Occipital lobe (tissue), 2 donors: ENCODE data around the gene KRT26. TPM values are rescaled to one million over a fixed set of nuclear protein-coding genes. Genes with fewer than 3 reads are reported as not detected.
"Not testable (repeated sequence)": the region's sequence is repeated elsewhere in the genome, so short reads cannot be mapped to it uniquely, and the experiment has no call there.

ENCODE experiments used
- DNase-seq: peaks from one replicate; lab custom pipeline; 2025; lab: John Stamatoyannopoulos, UW
- total RNA-seq: library from RNA; depleted of rRNA; stranded (reverse); fragments of >200 nt; gene quantifications from one replicate; pipeline ENCODE4 v1.2.3, GENCODE V29; 2014

The KRT26 gene
- not detected for total RNA-seq

- DNase-seq: no peak
Observed at GRCh38 chr17:40772101-40772500, at the start of gene KRT26. KRT26 (minus strand) TSS chr17:40772201; CDS start chr17:40772113, 88 bp downstream.

- DNase-seq: no peak
Observed at GRCh38 chr17:40821536-40821935, 49.5 kb upstream of the KRT26 start.

DNA sequence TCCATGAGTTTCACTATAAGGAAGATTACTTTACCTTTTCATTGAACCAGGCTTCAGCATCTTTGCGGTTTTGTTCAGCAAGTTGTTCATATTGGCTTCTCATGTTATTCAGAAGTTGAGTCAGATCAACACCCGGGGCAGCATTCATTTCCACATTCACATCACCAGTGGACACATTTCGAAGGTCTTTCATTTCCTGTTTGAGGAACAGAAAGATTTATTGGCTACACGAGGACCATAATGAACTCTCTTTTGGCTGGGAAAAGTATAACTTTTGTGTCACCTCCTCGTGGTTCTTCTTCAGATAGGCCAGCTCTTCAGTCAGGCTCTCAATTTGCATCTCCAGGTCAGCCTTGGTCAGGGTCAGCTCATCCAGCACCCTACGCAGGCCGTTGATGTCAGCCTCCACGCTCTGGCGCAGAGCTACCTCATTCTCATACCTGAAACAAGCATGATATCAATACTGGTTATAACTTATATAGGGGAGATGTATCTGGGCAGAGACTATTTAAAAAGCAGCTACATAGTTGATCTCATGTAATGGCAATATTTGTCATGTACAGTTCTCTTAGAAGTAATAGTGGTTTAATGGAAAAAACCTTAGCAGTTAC lies 48.3 kb upstream of the KRT26 start:
- DNase-seq: no peak

DNA sequence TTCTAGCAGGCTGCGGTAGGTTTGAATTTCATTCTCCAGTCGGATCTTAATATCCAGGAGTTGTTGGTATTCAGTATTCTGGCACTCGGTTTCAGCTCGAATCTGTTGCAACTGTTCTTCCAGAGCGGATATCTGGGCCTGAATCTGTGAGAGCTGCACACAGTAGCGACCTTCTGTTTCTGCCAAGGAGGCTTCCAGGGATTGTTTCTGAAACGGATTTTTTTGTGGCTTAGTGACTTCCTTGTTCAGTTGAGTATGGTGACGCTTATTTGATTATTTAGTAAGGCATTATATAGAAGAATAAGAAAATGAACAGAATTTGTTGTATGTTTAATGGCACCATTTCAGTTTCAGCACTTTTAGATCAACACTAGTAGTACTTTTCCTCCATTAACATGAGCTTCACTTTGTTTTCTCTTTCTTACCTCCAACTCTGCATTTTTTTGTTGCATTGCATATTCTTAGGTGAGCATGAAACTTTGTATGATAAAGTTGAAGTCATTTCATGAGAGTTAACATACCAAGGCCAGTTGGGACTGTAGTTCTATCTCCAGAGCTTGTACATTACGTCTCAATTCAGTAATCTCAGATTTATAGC lies 47.6 kb upstream of the KRT26 start:
- DNase-seq: no peak

GRCh38 chr17:40818733-40819527 lies 46.9 kb upstream of the KRT26 start:
- peak; percentile 63 for DNase-seq

DNA sequence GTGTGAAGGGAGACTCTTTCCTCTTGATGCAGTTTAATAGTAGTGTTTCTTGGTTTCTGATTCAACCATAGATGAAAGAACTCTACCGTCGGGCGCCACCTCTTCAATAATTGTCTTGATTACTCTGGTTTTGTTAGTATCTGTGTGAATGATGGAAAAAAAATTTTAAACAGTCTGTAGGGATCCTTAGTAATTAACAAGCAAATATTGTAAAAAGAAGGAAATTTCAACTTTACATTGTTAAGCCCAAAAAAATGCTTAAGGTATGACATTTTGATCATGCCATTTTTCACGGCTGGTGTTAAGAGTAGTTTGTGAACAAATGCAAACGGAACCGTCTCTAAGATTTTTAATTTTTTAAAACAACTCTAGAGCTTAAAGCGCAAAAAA lies 46.3 kb upstream of the KRT26 start:
- no peak for DNase-seq

- DNase-seq: no peak
Observed at GRCh38 chr17:40817103-40817682, 45.2 kb upstream of the KRT26 start.

DNA sequence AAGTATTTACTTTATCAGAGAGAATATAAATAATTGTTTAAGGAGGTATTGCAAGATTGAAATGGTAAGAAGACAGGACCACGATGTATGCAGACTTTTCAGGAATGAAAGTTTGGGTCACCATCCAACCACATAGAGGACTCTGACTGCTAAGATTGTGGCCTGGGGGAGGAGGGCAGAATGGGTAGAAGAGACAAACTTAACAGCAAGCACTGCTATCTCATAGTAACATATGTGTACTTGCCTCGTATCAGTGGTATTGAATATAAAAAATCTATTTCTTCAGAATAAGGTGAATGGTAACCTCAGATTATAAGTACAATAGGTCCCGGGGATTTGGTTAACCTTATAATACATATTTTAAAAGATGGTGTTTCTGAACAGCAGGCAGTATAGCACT lies 44.6 kb upstream of the KRT26 start:
- no peak for DNase-seq

DNA sequence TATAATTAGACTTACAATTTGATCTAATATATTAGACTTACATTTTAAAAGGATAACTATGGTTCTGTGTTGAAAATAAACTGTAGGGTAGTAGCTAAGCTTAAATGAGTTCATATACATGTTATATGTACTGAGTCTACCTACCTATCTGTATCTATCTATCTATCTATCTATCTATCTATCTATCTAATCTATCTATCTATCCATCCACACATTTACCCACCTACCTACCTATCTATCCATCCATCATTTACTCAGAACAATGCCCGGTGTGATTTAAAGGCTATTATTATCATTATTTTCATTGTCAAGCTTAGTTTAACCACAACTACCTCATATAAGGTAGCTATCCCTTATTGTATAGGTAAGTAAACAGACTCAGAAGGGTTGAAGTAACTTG lies 43.4 kb upstream of the KRT26 start:
- no peak for DNase-seq

GRCh38 chr17:40814657-40815056 lies 42.7 kb upstream of the KRT26 start:
- DNase-seq: not testable (repeated sequence)

- DNase-seq: no peak
Observed at GRCh38 chr17:40813804-40814203, 41.8 kb upstream of the KRT26 start.

DNA sequence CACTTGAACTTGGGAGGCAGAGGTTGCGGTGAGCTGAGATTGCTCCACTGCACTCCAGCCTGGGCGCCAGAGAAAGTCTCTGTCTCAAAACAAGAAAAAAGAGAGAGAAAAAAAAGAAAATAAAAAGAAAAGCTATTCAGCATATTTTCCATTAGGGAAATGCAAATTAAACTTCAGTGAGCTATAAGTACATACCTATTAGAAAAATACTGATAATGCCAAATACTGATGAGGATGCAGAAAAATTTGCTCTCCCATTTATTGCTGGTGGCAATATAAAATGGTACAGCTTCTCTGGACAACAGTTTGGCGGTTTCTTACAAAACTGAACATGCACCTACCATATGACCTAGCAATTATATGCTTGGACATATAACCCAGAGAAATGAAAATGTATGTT lies 40.6 kb upstream of the KRT26 start:
- no peak for DNase-seq

DNA sequence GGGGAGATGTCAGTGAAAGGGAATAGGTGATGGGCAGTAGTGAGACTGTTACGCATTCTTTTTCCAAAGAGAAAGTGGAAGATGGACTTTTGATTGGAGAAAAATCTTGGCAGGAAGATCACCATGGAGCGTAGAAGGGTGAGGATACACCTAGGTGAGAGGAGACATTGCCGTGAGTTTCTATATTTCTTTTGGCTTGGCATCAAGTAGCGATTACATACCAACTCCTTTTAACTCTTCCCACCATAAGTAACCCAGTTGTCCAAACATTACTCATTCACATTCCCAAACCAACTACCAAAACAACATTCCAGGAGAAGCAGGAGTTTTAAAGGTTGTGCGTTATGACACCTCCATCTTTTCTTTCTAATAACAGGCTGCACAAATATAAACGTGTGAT lies 38.5 kb upstream of the KRT26 start:
- no peak for DNase-seq

DNA sequence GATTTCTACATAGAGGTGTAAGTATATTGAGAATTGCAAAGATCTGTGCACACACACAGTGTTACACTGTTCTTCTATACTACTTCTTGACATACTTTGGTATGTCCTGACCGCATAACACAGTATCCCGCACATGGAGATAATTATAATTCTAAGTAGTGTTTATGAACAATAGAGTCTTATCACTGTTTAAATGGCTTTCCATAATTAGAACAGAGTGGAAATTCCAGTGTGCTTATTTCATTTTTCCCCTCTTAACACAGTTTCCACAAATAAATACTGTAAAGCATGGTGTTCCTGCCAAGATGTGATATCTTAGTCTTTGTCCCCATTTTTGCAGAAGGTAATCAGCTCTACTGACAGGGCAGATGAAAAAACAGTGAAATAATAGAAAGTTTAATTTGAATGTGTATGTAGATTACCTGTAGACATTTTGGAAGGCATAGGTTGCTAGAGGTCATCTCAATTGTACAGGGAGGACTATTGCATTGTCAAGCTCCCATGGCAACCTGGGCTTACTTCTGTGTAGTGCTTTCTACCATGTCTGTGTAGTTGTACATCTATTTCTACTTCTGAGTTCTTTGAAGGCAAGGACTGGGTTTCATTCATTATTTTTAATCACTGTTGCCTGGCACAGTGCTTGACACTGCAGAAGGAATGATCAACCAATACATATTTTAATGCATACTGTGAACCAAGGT lies 37.9 kb upstream of the KRT26 start:
- no peak for DNase-seq

GRCh38 chr17:40806131-40806530 lies 34.1 kb upstream of the KRT26 start:
- no peak for DNase-seq

- peak; percentile 37 for DNase-seq
Observed at GRCh38 chr17:40803617-40804082, 31.6 kb upstream of the KRT26 start.

DNA sequence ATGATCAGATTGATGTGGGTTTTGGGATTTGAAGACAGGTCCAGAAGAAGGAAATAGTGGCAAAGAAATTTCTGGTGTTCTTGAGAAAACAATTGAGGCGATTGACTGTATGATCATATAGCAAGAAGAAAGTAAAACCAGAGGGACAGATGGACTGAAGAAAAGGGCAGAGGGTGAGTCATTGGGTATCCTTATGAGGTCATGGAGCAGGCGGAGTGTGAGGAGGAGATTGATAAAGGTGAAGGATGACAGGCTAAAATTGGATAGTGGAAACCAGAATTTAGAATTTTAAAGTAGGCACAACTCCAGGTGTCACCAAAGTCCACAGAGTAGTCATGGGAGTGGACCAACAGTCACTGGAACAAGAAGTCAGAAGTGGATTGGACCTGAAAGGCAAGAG lies 29.2 kb upstream of the KRT26 start:
- no peak for DNase-seq

- DNase-seq: no peak
Observed at GRCh38 chr17:40800381-40800780, 28.4 kb upstream of the KRT26 start.

DNA sequence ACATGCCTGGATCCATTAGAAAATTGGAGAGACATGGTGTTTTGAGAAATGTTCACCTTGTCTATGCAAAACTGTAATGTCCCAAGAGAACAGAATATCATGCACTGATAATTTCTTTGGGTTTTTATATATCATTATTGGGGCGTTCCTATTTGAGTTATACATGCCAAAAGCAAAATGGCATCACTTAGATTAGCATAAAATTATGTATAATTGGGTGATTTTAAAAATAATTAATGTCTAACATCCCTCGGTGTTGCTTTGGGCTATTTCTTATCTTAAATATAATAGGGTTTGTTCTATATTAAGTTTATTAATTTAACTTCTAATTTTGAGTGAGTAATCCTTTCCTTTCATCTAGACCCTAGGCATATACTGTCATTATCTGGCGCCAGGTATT lies 27.9 kb upstream of the KRT26 start, which contains the start of gene KRT28:
TSS of gene KRT28 (minus strand) at position 101 of the 400 bp plus-strand sequence. CDS start at position 35, 66 bp downstream.
- no peak for DNase-seq

GRCh38 chr17:40796846-40797245 lies 24.8 kb upstream of the KRT26 start:
- no peak for DNase-seq

- DNase-seq: no peak
Observed at GRCh38 chr17:40795019-40795667, 23.1 kb upstream of the KRT26 start.
